PFSK-1 (cell line): ENCODE measurements around the gene HPSE.

Experiments
- FOXP2 ChIP-seq: optimal IDR thresholded peaks from 2 replicates; pipeline ENCODE3; 2011; ENCODE audit warnings: borderline replicate concordance, control low read depth, inconsistent platforms; ENCODE audit not compliant: insufficient read depth; ENCODE audit errors: extremely low read length, extremely low read depth
- POLR2AphosphoS5 ChIP-seq: IDR thresholded peaks from 2 replicates; pipeline ENCODE4 v1.6.1; 2012; ENCODE audit warnings: low read depth, mild to moderate bottlenecking, control low read depth, low read length, moderate library complexity
- SIN3A ChIP-seq: IDR thresholded peaks from 2 replicates; pipeline ENCODE4 v1.6.1; 2012; ENCODE audit warnings: mild to moderate bottlenecking, low read length, moderate library complexity, borderline replicate concordance; ENCODE audit not compliant: insufficient read depth
- TAF1 ChIP-seq: IDR thresholded peaks from 2 replicates; pipeline ENCODE4 v1.6.1; 2012; ENCODE audit warnings: low read length, control low read depth, borderline replicate concordance; ENCODE audit not compliant: insufficient read depth
- TF ChIP-seq, protein P1 (sequence below), 2 experiments: IDR thresholded peaks; 2 replicates each; pipeline versions ENCODE4 v1.6.1 to v1.8.0; 2011 to 2012; ENCODE audit warnings: low read depth in 2 of 2, low read length in 2 of 2, control low read depth in 1 of 2, inconsistent platforms in 1 of 2, mild to moderate bottlenecking in 1 of 2, moderate library complexity in 1 of 2; ENCODE audit not compliant: insufficient read depth in 1 of 2

HPSE gene

DNA sequence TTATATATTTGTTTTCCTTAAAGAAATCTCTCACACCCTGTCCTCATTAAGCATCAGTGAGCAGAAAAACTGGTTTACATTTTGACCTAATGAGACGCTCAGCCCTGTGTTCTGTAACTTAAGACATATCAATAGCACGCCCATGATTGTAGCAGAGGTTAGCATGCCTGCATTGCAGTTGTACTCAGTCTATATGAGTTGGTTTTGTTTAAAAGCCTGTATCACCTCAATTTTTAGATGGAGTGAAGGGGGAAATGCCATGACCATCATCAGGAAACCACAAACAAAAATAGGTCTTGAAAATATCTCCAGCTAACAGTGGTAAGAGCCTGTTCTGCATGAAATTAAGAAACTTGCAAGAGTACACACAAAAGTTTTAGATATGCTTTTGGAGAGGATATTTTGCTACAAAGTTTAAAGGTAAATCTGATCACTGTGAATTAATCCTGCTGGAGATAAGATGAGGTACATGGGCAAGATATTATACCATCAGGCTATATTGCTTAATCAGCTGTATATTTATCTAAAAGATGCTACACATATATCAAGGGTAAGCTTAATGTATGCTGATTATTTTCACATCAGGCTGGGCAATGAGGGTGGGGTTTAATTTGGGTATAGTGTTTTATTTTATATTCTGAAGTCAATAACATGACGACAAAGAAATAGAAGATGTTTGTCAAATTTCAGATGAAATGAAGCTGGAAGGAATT lies 36.9 kb downstream of the HPSE start:
- TF ChIP-seq SIN3A (no peak), TAF1 (no peak), FOXP2 (no peak), POLR2AphosphoS5 (no peak)
- TF ChIP-seq, protein P1, sequence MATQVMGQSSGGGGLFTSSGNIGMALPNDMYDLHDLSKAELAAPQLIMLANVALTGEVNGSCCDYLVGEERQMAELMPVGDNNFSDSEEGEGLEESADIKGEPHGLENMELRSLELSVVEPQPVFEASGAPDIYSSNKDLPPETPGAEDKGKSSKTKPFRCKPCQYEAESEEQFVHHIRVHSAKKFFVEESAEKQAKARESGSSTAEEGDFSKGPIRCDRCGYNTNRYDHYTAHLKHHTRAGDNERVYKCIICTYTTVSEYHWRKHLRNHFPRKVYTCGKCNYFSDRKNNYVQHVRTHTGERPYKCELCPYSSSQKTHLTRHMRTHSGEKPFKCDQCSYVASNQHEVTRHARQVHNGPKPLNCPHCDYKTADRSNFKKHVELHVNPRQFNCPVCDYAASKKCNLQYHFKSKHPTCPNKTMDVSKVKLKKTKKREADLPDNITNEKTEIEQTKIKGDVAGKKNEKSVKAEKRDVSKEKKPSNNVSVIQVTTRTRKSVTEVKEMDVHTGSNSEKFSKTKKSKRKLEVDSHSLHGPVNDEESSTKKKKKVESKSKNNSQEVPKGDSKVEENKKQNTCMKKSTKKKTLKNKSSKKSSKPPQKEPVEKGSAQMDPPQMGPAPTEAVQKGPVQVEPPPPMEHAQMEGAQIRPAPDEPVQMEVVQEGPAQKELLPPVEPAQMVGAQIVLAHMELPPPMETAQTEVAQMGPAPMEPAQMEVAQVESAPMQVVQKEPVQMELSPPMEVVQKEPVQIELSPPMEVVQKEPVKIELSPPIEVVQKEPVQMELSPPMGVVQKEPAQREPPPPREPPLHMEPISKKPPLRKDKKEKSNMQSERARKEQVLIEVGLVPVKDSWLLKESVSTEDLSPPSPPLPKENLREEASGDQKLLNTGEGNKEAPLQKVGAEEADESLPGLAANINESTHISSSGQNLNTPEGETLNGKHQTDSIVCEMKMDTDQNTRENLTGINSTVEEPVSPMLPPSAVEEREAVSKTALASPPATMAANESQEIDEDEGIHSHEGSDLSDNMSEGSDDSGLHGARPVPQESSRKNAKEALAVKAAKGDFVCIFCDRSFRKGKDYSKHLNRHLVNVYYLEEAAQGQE (IDR thresholded peaks at IDR 0.05; ENCODE audit: insufficient read depth in 1 of 2, low read depth in 2 of 2, low read length in 2 of 2), result no peak

DNA sequence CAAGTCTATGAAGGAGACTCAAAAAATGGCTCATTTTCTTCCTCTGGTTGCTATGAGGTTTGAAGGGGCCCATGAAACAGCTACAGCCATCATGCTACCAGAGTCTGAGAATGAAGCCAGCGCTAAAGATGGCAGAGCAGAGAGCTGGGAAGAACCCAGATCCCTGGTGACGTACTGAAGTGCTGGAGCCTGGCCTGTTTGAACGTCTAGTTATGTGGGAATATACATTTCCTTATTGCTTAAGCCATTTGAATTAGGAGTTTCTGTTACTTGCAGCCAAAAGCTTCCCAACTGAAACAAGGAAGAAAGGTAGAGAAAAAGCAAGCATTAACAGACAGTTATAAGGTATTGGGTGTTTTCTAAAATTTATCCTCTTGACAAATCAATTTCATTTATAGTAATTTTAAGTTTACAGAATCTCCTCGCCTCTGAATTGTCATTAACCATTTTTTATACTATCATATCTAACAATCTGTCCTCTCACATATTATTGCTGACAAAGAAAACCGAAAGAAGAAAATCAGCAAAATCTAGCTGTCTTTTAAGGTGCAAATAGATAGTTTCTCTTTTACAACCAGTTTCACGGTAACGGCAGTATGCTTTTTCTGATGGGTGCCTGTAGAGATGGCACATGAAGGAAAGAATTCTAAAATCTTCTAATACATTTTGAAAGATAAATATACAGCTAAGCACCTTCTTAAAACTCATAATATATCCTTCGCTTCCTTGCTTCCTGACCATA lies 41.2 kb downstream of the HPSE start:
- TF ChIP-seq TAF1, result no peak
- no peak for TF ChIP-seq SIN3A
- TF ChIP-seq FOXP2, result no peak
- TF ChIP-seq, protein P1 (IDR thresholded peaks at IDR 0.05; ENCODE audit: insufficient read depth in 1 of 2, low read depth in 2 of 2, low read length in 2 of 2), result no peak
- no peak for TF ChIP-seq POLR2AphosphoS5

- TF ChIP-seq, protein P1 (IDR thresholded peaks at IDR 0.05; ENCODE audit: insufficient read depth in 1 of 2, low read depth in 2 of 2, low read length in 2 of 2), result no peak
- TF ChIP-seq TAF1, result no peak
- no peak for TF ChIP-seq FOXP2
Observed at GRCh38 chr4:83285055-83285407, 49.6 kb downstream of the HPSE start.

DNA sequence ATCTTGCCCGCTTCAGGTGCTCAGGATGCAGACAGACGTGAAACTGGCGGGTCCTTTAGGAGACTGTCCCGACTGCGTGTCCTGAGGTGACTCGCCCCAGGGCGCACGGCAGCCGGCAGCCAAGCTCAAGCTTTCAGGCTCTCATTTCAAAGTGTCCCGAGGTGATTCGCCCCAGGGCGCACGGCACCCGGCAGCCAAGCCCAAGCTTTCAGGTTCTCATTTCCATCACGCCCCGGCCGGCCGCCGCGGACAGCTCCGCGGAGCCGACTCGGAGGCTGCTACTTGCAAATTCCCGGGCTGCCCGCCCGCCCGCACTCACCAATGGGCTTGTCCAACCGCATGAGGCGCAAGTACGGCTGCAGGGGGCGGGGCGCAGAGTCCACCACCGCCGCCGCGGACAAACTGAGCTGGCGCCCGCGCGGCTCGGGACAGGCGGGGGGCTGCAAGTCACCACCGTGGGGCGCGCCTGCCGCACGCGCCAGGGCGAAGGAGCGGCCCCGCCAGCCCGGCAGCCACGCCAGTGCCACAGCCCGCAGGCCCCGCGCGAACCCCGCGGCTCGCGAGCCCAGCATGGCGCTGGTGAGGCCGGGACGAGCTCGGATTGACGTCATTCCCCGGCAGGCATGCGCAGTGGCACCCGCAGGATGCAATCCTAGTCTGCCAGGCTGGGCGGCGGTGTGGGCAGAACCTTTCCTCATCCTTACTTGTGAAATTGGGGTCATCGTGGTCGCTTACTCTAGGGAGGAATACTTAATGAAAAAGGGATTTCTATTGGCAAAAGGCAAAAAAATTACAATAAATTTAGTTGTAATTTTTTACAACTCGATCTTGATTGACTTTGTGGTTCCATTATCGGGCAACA lies 50.2 kb downstream of the HPSE start, which contains the start of gene COQ2:
TSS of gene COQ2 (minus strand) at position 606 of the 862 bp plus-strand sequence. CDS start at position 572, 34 bp downstream.
- TF ChIP-seq POLR2AphosphoS5, result peak; percentile 67; the same call in 1 of the 2 replicates
- TF ChIP-seq SIN3A, result peak; percentile 43; the same call in 1 of the 2 replicates
- TF ChIP-seq TAF1, result peak; percentile 80
- TF ChIP-seq, protein P1 (IDR thresholded peaks at IDR 0.05; ENCODE audit: insufficient read depth in 1 of 2, low read depth in 2 of 2, low read length in 2 of 2), result peak; percentile 52 to 80; a peak in 3 of 4 replicates
- peak; percentile 36 for TF ChIP-seq FOXP2
